A673 (cell line): Measurements from ENCODE around the gene CFAP46.

Experiments
- EZH2 ChIP-seq: fragments of 200-600 bp; sonication (generic); IDR thresholded peaks from 2 replicates; pipeline ENCODE4 v1.6.1; 2017; ENCODE audit warnings: borderline replicate concordance, low read depth, mild to moderate bottlenecking, mixed read lengths, antibody characterized with exemption, low read length; ENCODE audit not compliant: poor library complexity, severe bottlenecking
- TF ChIP-seq, protein P1 (sequence below): fragments of 300-800, 200-600 bp; sonication (generic); conservative IDR thresholded peaks from 2 replicates; pipeline ENCODE4 v1.5.1; 2017; ENCODE audit warnings: low read depth, mild to moderate bottlenecking, antibody characterized with exemption, low read length, moderate library complexity, mixed read lengths

DNA sequence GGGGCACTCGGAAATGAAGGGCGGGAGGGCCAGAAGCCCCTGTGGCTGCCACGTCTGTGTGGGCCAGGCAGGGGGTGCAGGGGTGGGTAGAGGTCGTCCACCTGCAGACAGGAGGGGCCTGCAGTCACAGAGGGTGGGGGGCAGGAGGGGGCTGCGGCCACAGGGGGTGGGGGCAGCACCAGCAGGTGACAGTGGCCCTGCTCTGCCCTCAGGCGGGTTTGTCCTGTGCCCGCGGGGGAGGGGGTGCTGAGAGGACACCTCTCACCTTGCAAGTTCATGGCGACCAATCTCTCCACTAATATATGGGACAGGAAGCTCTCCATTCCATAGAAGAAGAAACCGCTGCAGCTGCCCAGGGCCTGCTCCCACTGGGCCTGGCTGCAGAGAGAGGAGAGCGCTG, 129.8 kb downstream of the CFAP46 start:
- TF ChIP-seq, protein P1, sequence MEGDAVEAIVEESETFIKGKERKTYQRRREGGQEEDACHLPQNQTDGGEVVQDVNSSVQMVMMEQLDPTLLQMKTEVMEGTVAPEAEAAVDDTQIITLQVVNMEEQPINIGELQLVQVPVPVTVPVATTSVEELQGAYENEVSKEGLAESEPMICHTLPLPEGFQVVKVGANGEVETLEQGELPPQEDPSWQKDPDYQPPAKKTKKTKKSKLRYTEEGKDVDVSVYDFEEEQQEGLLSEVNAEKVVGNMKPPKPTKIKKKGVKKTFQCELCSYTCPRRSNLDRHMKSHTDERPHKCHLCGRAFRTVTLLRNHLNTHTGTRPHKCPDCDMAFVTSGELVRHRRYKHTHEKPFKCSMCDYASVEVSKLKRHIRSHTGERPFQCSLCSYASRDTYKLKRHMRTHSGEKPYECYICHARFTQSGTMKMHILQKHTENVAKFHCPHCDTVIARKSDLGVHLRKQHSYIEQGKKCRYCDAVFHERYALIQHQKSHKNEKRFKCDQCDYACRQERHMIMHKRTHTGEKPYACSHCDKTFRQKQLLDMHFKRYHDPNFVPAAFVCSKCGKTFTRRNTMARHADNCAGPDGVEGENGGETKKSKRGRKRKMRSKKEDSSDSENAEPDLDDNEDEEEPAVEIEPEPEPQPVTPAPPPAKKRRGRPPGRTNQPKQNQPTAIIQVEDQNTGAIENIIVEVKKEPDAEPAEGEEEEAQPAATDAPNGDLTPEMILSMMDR = no peak
- TF ChIP-seq EZH2 = no peak
